HG02642 (cell line): ENCODE data around the gene SERPINC1.
"Not testable (repeated sequence)": the region's sequence is repeated elsewhere in the genome, so short reads cannot be mapped to it uniquely, and the experiment has no call there.

Experiments used
- ATAC-seq: cut with Tn5 transposase; IDR thresholded peaks from one replicate; pipeline ENCODE4 v1.9.1; 2021; ENCODE audit warnings: mild to moderate bottlenecking; ENCODE audit not compliant: unreplicated experiment, poor library complexity

Gene SERPINC1

GRCh38 chr1:173917149-173917548 is at the start of gene SERPINC1:
Gene SERPINC1 (minus strand): TSS chr1:173917327. CDS start chr1:173917259, 68 bp downstream.
- no peak for ATAC-seq

GRCh38 chr1:173965896-173966295 is 48.8 kb upstream of the SERPINC1 start:
- not testable (repeated sequence) for ATAC-seq

GRCh38 chr1:173963477-173963876 is 46.4 kb upstream of the SERPINC1 start:
- no peak for ATAC-seq

- ATAC-seq: no peak
Measured at GRCh38 chr1:173960625-173961024, 43.5 kb upstream of the SERPINC1 start.

GRCh38 chr1:173954179-173954578 is 37.1 kb upstream of the SERPINC1 start:
- ATAC-seq: no peak

- no peak for ATAC-seq
Measured at GRCh38 chr1:173948594-173948993, 31.5 kb upstream of the SERPINC1 start.

GRCh38 chr1:173946380-173946921 is 29.3 kb upstream of the SERPINC1 start:
- ATAC-seq: no peak

- ATAC-seq: no peak
Measured at GRCh38 chr1:173937062-173937461, 19.9 kb upstream of the SERPINC1 start.

GRCh38 chr1:173934440-173934839 is 17.3 kb upstream of the SERPINC1 start:
- no peak for ATAC-seq

GRCh38 chr1:173930541-173930940 is 13.4 kb upstream of the SERPINC1 start:
- not testable (repeated sequence) for ATAC-seq

GRCh38 chr1:173925306-173926242 is 8.4 kb upstream of the SERPINC1 start:
- ATAC-seq: no peak

- ATAC-seq: no peak
Measured at GRCh38 chr1:173920861-173921260, 3.7 kb upstream of the SERPINC1 start.

GRCh38 chr1:173917635-173918493 is 737 bp upstream of the SERPINC1 start:
- ATAC-seq: no peak

GRCh38 chr1:173916667-173917066 is 460 bp downstream of the SERPINC1 start:
- ATAC-seq: no peak

GRCh38 chr1:173915596-173915995 is 1.5 kb downstream of the SERPINC1 start:
- no peak for ATAC-seq

- ATAC-seq: no peak
Measured at GRCh38 chr1:173914366-173914871, 2.7 kb downstream of the SERPINC1 start.

- no peak for ATAC-seq
Measured at GRCh38 chr1:173913111-173913510, 4.0 kb downstream of the SERPINC1 start.

- no peak for ATAC-seq
Measured at GRCh38 chr1:173903827-173904531, 13.1 kb downstream of the SERPINC1 start.

GRCh38 chr1:173900992-173901391 is 16.1 kb downstream of the SERPINC1 start:
- no peak for ATAC-seq

GRCh38 chr1:173900427-173900826 is 16.7 kb downstream of the SERPINC1 start:
- ATAC-seq: no peak
